ENCODE data around the gene TAS2R41.
"Not testable (repeated sequence)": the region's sequence is repeated elsewhere in the genome, so short reads cannot be mapped to it uniquely, and the experiment has no call there.

The TAS2R41 gene

GRCh38 chr7:143454091-143454680 lies 23.5 kb upstream of the TAS2R41 start:
- no peak for DNase-seq (ENCODE audit: low read depth, low spot score)

GRCh38 chr7:143455491-143455890 lies 22.2 kb upstream of the TAS2R41 start:
- DNase-seq (ENCODE audit: low read depth, low spot score), result no peak
- H3K4me3 ChIP-seq (ENCODE audit: low read length), result no peak overlapping the region

More at GRCh38 chr7:143454091-143454680, 23.5 kb upstream of the TAS2R41 start:
- no peak overlapping the region for H3K4me3 ChIP-seq (ENCODE audit: low read length)

GRCh38 chr7:143455942-143456341 lies 21.7 kb upstream of the TAS2R41 start:
- no peak for DNase-seq (ENCODE audit: low read depth, low spot score)
- no peak overlapping the region for H3K4me3 ChIP-seq (ENCODE audit: low read length)

GRCh38 chr7:143456992-143457793 lies 20.5 kb upstream of the TAS2R41 start:
- no peak for DNase-seq (ENCODE audit: low read depth, low spot score)
- no peak overlapping the region for H3K4me3 ChIP-seq (ENCODE audit: low read length)

- H3K4me3 ChIP-seq (ENCODE audit: low read length), result no peak overlapping the region
- DNase-seq (ENCODE audit: low read depth, low spot score), result no peak
These were observed 19.4 kb upstream of the TAS2R41 start for GRCh38 chr7:143458263-143458662.

GRCh38 chr7:143458681-143459080 lies 19.0 kb upstream of the TAS2R41 start:
- no peak overlapping the region for H3K4me3 ChIP-seq (ENCODE audit: low read length)

GRCh38 chr7:143459359-143459758 lies 18.3 kb upstream of the TAS2R41 start:
- DNase-seq (ENCODE audit: low read depth, low spot score), result no peak
- H3K4me3 ChIP-seq (ENCODE audit: low read length), result no peak overlapping the region

More at GRCh38 chr7:143458681-143459080, 19.0 kb upstream of the TAS2R41 start:
- no peak for DNase-seq (ENCODE audit: low read depth, low spot score)

- DNase-seq (ENCODE audit: low read depth, low spot score), result no peak
- no peak overlapping the region for H3K4me3 ChIP-seq (ENCODE audit: low read length)
These were observed 17.2 kb upstream of the TAS2R41 start for GRCh38 chr7:143460271-143460979.

GRCh38 chr7:143462045-143462444 lies 15.6 kb upstream of the TAS2R41 start:
- no peak for DNase-seq (ENCODE audit: low read depth, low spot score)
- no peak overlapping the region for H3K4me3 ChIP-seq (ENCODE audit: low read length)

GRCh38 chr7:143463556-143463955 lies 14.1 kb upstream of the TAS2R41 start:
- no peak for DNase-seq (ENCODE audit: low read depth, low spot score)

GRCh38 chr7:143463957-143464356 lies 13.7 kb upstream of the TAS2R41 start:
- no peak overlapping the region for H3K4me3 ChIP-seq (ENCODE audit: low read length)

More at GRCh38 chr7:143463556-143463955, 14.1 kb upstream of the TAS2R41 start:
- no peak overlapping the region for H3K4me3 ChIP-seq (ENCODE audit: low read length)

GRCh38 chr7:143467724-143468123 lies 9.9 kb upstream of the TAS2R41 start:
- no peak for DNase-seq (ENCODE audit: low read depth, low spot score)
- H3K4me3 ChIP-seq (ENCODE audit: low read length), result no peak overlapping the region

More at GRCh38 chr7:143463957-143464356, 13.7 kb upstream of the TAS2R41 start:
- no peak for DNase-seq (ENCODE audit: low read depth, low spot score)

GRCh38 chr7:143472071-143472689 lies 5.5 kb upstream of the TAS2R41 start:
- not testable (repeated sequence) for DNase-seq (ENCODE audit: low read depth, low spot score); H3K4me3 ChIP-seq (ENCODE audit: low read length)

GRCh38 chr7:143479055-143479766 lies 1.5 kb downstream of the TAS2R41 start:
- no peak overlapping the region for H3K4me3 ChIP-seq (ENCODE audit: low read length)
- DNase-seq (ENCODE audit: low read depth, low spot score), result no peak

GRCh38 chr7:143480501-143480900 lies 2.8 kb downstream of the TAS2R41 start:
- DNase-seq (ENCODE audit: low read depth, low spot score), result no peak
- H3K4me3 ChIP-seq (ENCODE audit: low read length), result no peak overlapping the region

GRCh38 chr7:143484119-143484518 lies 6.4 kb downstream of the TAS2R41 start:
- DNase-seq (ENCODE audit: low read depth, low spot score), result no peak
- no peak overlapping the region for H3K4me3 ChIP-seq (ENCODE audit: low read length)

GRCh38 chr7:143485094-143485493 lies 7.4 kb downstream of the TAS2R41 start:
- no peak overlapping the region for H3K4me3 ChIP-seq (ENCODE audit: low read length)
- no peak for DNase-seq (ENCODE audit: low read depth, low spot score)

- H3K4me3 ChIP-seq (ENCODE audit: low read length), result no peak overlapping the region
- no peak for DNase-seq (ENCODE audit: low read depth, low spot score)
These were observed 7.8 kb downstream of the TAS2R41 start for GRCh38 chr7:143485500-143485899.

GRCh38 chr7:143486266-143486665 lies 8.6 kb downstream of the TAS2R41 start:
- DNase-seq (ENCODE audit: low read depth, low spot score); H3K4me3 ChIP-seq (ENCODE audit: low read length): not testable (repeated sequence)
